Mammary epithelial cell (primary cell): Measurements from ENCODE around the gene VSTM4.

Experiments
- EZH2 ChIP-seq: IDR thresholded peaks from 2 replicates; pipeline ENCODE4 v1.6.1; 2012; ENCODE audit warnings: low read length, inconsistent platforms, borderline replicate concordance
- TF ChIP-seq, protein P1 (sequence below), 2 donors: IDR thresholded peaks in 1 of 2; conservative IDR thresholded peaks in 1 of 2; 2 replicates each; pipeline ENCODE4 v1.5.1; 2011 to 2012; ENCODE audit warnings: inconsistent platforms in 2 of 2, low read length in 2 of 2, mild to moderate bottlenecking in 2 of 2, control low read depth in 1 of 2, low read depth in 1 of 2; ENCODE audit not compliant: insufficient read depth in 1 of 2; ENCODE audit errors: extremely low read depth in 1 of 2

DNA sequence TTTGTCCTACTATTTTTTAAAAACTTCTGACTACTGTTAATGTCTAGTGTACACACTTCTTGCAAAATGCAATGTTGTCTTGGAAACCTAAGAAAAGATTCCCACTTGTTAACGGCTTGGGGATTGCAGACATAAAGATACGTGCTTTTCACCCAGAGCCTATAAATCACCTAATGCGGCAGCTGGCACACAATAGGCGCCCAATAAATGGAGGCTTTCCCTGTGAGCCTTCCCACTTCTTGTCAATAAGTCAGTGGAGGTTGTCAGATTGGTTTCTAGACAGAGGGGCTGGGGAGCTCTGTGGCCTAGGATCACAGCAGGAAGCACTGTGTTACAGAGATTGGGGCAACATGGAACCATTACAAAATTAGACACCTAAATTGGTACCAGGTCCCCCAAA is 74.7 kb downstream of the VSTM4 start:
- TF ChIP-seq, protein P1, sequence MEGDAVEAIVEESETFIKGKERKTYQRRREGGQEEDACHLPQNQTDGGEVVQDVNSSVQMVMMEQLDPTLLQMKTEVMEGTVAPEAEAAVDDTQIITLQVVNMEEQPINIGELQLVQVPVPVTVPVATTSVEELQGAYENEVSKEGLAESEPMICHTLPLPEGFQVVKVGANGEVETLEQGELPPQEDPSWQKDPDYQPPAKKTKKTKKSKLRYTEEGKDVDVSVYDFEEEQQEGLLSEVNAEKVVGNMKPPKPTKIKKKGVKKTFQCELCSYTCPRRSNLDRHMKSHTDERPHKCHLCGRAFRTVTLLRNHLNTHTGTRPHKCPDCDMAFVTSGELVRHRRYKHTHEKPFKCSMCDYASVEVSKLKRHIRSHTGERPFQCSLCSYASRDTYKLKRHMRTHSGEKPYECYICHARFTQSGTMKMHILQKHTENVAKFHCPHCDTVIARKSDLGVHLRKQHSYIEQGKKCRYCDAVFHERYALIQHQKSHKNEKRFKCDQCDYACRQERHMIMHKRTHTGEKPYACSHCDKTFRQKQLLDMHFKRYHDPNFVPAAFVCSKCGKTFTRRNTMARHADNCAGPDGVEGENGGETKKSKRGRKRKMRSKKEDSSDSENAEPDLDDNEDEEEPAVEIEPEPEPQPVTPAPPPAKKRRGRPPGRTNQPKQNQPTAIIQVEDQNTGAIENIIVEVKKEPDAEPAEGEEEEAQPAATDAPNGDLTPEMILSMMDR (conservative IDR thresholded peaks at IDR 0.05 in 1 of 2, IDR thresholded peaks at IDR 0.05 in 1 of 2; ENCODE audit: extremely low read depth in 1 of 2, insufficient read depth in 1 of 2, low read depth in 1 of 2, low read length in 2 of 2), result no peak
- no peak for TF ChIP-seq EZH2
